Measurements from ENCODE around the gene PTPRS.
A peak's percentile ranks its signal among the peaks of the same experiment; 100 is the strongest.

The PTPRS gene

GRCh38 chr19:5351731-5352228 is 11.2 kb upstream of the PTPRS start:
- peaks cover 14% of the 10 kb centered on the region for H3K9me3 Mint-ChIP-seq
- no peaks in the 10 kb centered on the region for H3K4me1 Mint-ChIP-seq
- H3K27me3 Mint-ChIP-seq (ENCODE audit: low read depth): peaks cover 20% of the 10 kb centered on the region
- TF ChIP-seq, protein P1, sequence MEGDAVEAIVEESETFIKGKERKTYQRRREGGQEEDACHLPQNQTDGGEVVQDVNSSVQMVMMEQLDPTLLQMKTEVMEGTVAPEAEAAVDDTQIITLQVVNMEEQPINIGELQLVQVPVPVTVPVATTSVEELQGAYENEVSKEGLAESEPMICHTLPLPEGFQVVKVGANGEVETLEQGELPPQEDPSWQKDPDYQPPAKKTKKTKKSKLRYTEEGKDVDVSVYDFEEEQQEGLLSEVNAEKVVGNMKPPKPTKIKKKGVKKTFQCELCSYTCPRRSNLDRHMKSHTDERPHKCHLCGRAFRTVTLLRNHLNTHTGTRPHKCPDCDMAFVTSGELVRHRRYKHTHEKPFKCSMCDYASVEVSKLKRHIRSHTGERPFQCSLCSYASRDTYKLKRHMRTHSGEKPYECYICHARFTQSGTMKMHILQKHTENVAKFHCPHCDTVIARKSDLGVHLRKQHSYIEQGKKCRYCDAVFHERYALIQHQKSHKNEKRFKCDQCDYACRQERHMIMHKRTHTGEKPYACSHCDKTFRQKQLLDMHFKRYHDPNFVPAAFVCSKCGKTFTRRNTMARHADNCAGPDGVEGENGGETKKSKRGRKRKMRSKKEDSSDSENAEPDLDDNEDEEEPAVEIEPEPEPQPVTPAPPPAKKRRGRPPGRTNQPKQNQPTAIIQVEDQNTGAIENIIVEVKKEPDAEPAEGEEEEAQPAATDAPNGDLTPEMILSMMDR (IDR thresholded peaks at IDR 0.05; ENCODE audit: unreplicated experiment in 3 of 3): no peak
- no peaks in the 10 kb centered on the region for H3K36me3 Mint-ChIP-seq (ENCODE audit: low read depth)
- H3K27ac Mint-ChIP-seq: peak overlapping the region in 1 of 3 experiments; percentile 37
- no peak overlapping the region for H3K4me3 Mint-ChIP-seq

- H3K27ac Mint-ChIP-seq: no peak overlapping the region
- no peaks in the 10 kb centered on the region for H3K36me3 Mint-ChIP-seq (ENCODE audit: low read depth)
- TF ChIP-seq, protein P1 (IDR thresholded peaks at IDR 0.05; ENCODE audit: unreplicated experiment in 3 of 3): no peak
- H3K4me1 Mint-ChIP-seq: no peaks in the 10 kb centered on the region
- peaks cover 17% of the 10 kb centered on the region for H3K27me3 Mint-ChIP-seq (ENCODE audit: low read depth)
- no peak overlapping the region for H3K4me3 Mint-ChIP-seq
- peaks cover 12% of the 10 kb centered on the region for H3K9me3 Mint-ChIP-seq
Observed at GRCh38 chr19:5349041-5349440, 8.4 kb upstream of the PTPRS start.

DNA sequence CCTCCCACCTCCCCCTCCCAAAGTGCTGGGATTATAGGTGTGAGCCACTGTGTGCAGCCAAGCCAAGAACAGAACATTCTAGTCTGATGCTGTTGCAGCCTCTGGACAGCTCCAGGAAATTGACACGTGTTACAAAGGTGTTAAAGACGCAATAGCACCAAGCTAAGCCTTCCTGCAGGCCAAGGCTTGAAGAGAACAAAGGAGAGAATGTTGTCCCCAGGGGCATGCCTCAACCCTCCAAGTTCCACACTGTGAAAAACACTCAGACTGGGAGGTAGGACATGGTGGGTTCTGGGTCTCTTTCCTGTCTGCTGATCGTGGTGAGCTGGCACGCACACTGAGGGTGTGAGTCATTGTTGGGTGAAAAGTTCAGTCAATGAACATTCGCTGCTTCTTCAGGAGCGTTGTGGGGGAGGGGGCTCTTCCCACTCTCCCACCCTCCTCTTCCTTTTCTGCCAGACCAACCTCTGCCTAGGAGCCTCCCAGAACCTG is 5.3 kb upstream of the PTPRS start:
- Mint-ChIP-seq H3K9me3 (peaks cover 12% of the 10 kb centered on the region), H3K4me3 (no peak overlapping the region), H3K27me3 (ENCODE audit: low read depth) (peaks cover 34% of the 10 kb centered on the region), H3K36me3 (ENCODE audit: low read depth) (no peaks in the 10 kb centered on the region), H3K4me1 (no peaks in the 10 kb centered on the region), H3K27ac (no peak overlapping the region)
- TF ChIP-seq, protein P1 (IDR thresholded peaks at IDR 0.05; ENCODE audit: unreplicated experiment in 3 of 3): no peak

DNA sequence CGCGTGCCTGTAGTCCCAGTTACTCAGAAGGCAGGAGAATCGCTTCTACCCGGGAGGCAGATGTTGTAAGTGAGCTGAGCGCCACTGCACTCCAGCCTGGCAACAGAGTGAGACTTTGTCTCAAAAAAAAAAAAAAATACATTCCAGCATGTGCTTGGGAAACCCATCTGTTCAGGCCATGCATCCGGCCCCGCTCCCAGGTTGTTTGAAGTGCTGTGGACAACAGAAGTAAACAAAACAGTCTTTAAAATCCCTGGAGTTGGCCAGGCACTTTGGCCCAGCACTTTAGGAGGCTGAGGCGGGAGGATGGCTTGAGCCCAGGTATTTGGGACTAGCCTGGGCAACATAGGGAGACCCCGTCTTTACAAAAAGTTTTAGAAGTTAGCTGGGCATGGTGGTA is 3.2 kb upstream of the PTPRS start:
- no peaks in the 10 kb centered on the region for H3K36me3 Mint-ChIP-seq (ENCODE audit: low read depth)

GRCh38 chr19:5342573-5343201 is 2.1 kb upstream of the PTPRS start:
- TF ChIP-seq, protein P1 (IDR thresholded peaks at IDR 0.05; ENCODE audit: unreplicated experiment in 3 of 3): no peak
- H3K4me3 Mint-ChIP-seq: peak overlapping the region in 2 of 3 experiments; percentile 12 to 29
- peaks cover 46% of the 10 kb centered on the region for H3K27me3 Mint-ChIP-seq (ENCODE audit: low read depth)
- H3K9me3 Mint-ChIP-seq: peaks cover 7% of the 10 kb centered on the region
- H3K4me1 Mint-ChIP-seq: peaks cover 8% of the 10 kb centered on the region
- H3K27ac Mint-ChIP-seq: no peak overlapping the region
- H3K36me3 Mint-ChIP-seq (ENCODE audit: low read depth): no peaks in the 10 kb centered on the region

More for the DNA sequence above, 3.2 kb upstream of the PTPRS start:
- Mint-ChIP-seq H3K27ac (no peak overlapping the region), H3K4me3 (no peak overlapping the region), H3K4me1 (peaks cover 5% of the 10 kb centered on the region), H3K27me3 (ENCODE audit: low read depth) (peaks cover 36% of the 10 kb centered on the region), H3K9me3 (peaks cover 9% of the 10 kb centered on the region)
- TF ChIP-seq, protein P1 (IDR thresholded peaks at IDR 0.05; ENCODE audit: unreplicated experiment in 3 of 3): no peak

DNA sequence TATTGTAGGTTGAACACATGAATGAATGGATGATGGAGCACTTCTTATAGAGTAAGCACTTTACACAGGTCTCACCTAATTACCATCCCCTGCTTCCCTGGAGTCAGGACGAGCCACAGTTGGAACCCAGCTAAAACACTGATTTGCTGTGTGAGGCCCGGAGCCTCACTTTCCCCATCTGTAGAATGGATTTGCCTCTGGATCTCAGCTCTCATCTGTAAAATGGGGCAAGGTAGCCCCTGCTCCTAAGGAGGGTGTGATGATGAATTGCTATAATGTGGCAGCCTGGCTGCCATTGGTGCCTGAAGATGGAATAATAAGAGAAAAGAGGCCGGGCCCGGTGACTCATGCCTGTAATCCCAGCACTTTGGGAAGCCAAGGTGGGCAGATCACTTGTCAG is 1.4 kb upstream of the PTPRS start:
- Mint-ChIP-seq H3K4me3 (peak overlapping the region; percentile 73 to 84 (median 75)), H3K27ac (no peak overlapping the region), H3K27me3 (ENCODE audit: low read depth) (peaks cover 53% of the 10 kb centered on the region), H3K36me3 (ENCODE audit: low read depth) (no peaks in the 10 kb centered on the region), H3K9me3 (peaks cover 2% of the 10 kb centered on the region), H3K4me1 (peaks cover 8% of the 10 kb centered on the region)
- TF ChIP-seq, protein P1 (IDR thresholded peaks at IDR 0.05; ENCODE audit: unreplicated experiment in 3 of 3): no peak

Data from nephron (organoid).